Upper lobe of right lung (tissue), 1 donor: Measurements from ENCODE around the gene DACH1. TPM values are rescaled to one million over a fixed set of nuclear protein-coding genes. Genes with fewer than 3 reads are reported as not detected.

Experiments used
- ATAC-seq: fragments of 200-7000 bp; cut with Tn5 transposase; one replicate; pipeline ENCODE4 v1.9.1; 2020; ENCODE audit warnings: mild to moderate bottlenecking, moderate library complexity
- DNase-seq: peaks from one replicate; pipeline ENCODE4 v3.0.0-alpha.2; 2020
- H3K27ac ChIP-seq: fragments of 200-600 bp; one replicate; pipeline ENCODE4 v1.8.0; 2022
- H3K27me3 ChIP-seq: fragments of 200-600 bp; one replicate; pipeline ENCODE4 v1.8.0; 2022; ENCODE audit warnings: mild to moderate bottlenecking
- H3K36me3 ChIP-seq: fragments of 200-600 bp; one replicate; pipeline ENCODE4 v1.8.0; 2022
- H3K4me1 ChIP-seq: fragments of 200-600 bp; one replicate; pipeline ENCODE4 v1.8.0; 2022
- H3K4me3 ChIP-seq: fragments of 200-600 bp; one replicate; pipeline ENCODE4 v1.8.0; 2022; ENCODE audit warnings: mild to moderate bottlenecking
- H3K9me3 ChIP-seq: fragments of 200-600 bp; one replicate; pipeline ENCODE4 v1.8.0; 2022
- intact Hi-C: fragments of 100-400 bp; cut with DNase I; formaldehyde crosslinking; loops from one replicate; pipeline ENCODE4 v1.11.0; 2022
- total RNA-seq: library from RNA; stranded (reverse); fragmentation: NEBNext Ultra II Directional; extraction: Animal tissue kit (Norgen Biotek cat#: 25700); gene quantifications from one replicate; pipeline ENCODE4 v1.2.1, GENCODE V29; 2021
- TF ChIP-seq, protein P1 (sequence below): fragments of 200-600 bp; IDR thresholded peaks from one replicate; pipeline ENCODE4 v1.8.0; 2022; ENCODE audit warnings: antibody characterized with exemption
- donor health status: DM: no; HTN: yes; CAD: no; lungs with severe emphysema.

The DACH1 gene
- total RNA-seq, 1 donor from 2014 or later = 11.5 TPM

DNA sequence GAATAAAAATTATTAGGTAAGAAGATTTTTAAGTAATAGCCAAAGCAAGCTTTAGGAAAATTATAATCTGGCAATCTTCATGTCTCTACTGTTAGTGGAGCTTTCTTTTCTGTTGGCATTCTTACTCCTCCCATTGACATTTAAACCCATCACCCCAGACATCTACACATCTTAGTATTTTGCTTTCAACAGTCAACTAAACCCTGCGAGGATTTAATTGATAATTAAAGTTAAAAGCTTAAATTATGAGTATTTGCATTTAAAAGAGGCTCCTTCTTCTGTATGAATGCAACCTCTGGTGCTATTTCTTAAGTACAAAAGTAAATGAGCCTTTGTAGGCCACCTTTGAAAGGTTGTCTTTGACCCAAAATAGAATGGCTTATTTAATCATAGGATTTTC, 148.1 kb downstream of the DACH1 start:
- intact Hi-C loops = no loop called here
- Histone ChIP-seq H3K4me3 (no peak overlapping the region), H3K4me1 (no peaks in the 10 kb centered on the region), H3K27me3 (no peaks in the 10 kb centered on the region), H3K36me3 (no peaks in the 10 kb centered on the region), H3K27ac (no peak overlapping the region), H3K9me3 (no peaks in the 10 kb centered on the region)
- ATAC-seq (no peak), DNase-seq (no peak)
- TF ChIP-seq, protein P1, sequence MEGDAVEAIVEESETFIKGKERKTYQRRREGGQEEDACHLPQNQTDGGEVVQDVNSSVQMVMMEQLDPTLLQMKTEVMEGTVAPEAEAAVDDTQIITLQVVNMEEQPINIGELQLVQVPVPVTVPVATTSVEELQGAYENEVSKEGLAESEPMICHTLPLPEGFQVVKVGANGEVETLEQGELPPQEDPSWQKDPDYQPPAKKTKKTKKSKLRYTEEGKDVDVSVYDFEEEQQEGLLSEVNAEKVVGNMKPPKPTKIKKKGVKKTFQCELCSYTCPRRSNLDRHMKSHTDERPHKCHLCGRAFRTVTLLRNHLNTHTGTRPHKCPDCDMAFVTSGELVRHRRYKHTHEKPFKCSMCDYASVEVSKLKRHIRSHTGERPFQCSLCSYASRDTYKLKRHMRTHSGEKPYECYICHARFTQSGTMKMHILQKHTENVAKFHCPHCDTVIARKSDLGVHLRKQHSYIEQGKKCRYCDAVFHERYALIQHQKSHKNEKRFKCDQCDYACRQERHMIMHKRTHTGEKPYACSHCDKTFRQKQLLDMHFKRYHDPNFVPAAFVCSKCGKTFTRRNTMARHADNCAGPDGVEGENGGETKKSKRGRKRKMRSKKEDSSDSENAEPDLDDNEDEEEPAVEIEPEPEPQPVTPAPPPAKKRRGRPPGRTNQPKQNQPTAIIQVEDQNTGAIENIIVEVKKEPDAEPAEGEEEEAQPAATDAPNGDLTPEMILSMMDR = no peak

DNA sequence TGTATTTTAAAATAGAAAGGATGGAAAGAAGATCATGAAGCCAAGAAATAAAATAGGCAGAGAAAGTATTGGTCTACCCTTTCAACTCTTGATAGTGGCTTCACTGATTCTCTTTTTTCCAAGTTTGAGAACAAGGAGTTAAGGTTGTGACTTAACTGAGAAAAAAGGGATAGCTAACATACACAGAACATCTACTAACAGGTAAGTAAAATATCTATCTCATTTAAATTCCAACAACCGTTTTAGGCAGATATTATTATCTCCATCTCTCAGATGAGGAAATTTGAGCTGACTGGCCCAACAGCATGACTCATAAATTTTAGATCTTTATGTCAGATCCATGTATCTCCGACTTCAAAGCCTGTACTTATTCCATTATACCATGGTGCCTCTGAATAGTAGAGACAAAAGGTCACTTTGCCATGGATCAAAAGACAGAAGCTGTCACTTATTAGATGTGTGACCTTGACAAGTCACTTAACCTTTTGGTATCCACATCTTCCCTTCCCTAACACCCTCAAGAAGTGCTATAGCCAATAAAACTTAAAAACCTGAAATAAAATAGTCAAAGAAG, 152.1 kb downstream of the DACH1 start:
- H3K9me3 ChIP-seq = no peaks in the 10 kb centered on the region
- no peak for ATAC-seq

DNA sequence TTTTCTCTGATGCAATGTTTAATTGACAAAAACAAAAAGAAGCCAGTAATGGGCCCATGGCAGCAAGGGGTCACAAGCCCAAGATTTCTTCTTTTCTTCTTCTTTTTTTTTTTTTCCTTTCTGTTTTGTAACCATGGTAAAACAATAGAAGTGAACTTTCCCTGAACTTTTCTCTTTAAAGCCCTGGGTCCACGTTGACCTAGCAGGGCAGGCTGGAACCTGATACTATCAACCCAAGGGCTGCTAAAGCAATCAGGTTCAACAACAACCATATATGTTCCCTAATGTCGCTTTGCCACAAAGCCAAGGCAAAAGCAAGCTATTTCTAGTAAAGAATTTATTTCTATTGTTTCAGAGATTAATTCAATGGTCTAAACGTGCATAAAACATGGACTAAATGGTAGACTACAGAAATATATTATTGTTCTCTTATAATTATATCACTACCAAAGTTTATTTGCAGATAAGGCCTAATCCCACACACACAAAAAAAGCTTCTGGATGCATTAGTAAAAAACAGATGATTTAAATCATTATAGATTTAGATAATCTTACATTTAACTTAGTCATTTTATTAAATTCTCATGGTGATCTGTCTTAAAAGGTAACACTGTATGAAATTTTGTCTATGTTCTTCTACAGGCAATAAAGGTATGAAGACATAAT, 153.9 kb downstream of the DACH1 start:
- DNase-seq (no peak), ATAC-seq (no peak)
- no peak overlapping the region for H3K4me3 ChIP-seq
- H3K4me1 ChIP-seq = peaks cover 4% of the 10 kb centered on the region
- H3K9me3 ChIP-seq = no peaks in the 10 kb centered on the region
- intact Hi-C loops = no loop called here
- H3K27ac ChIP-seq = no peak overlapping the region
- TF ChIP-seq, protein P1 = no peak
- no peaks in the 10 kb centered on the region for H3K36me3 ChIP-seq
- H3K27me3 ChIP-seq = no peaks in the 10 kb centered on the region

More for the DNA sequence above, 152.1 kb downstream of the DACH1 start:
- no peak for DNase-seq
- Histone ChIP-seq H3K27ac (no peak overlapping the region), H3K4me3 (no peak overlapping the region), H3K4me1 (peaks cover 4% of the 10 kb centered on the region), H3K27me3 (no peaks in the 10 kb centered on the region), H3K36me3 (no peaks in the 10 kb centered on the region)
- TF ChIP-seq, protein P1 = no peak
- intact Hi-C loops = no loop called here

DNA sequence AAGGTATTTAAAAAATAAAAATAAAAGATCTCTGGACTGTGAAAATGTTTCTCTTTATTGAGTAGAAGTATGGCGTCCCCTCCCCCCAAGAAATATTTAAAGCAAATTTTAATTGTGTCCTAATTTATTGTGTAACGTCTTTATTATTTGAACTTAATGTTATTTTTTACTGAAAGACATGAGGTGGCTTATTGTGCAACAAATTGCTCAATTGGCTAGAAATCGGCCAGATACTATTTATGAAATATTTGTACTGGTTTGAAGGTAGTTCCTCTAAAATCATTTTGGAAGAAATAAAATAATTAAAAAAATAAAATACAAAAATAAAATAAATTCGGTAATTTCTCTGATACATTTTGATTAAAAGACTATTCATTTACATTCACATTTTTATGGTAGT, 162.3 kb downstream of the DACH1 start:
- Histone ChIP-seq H3K27me3 (no peaks in the 10 kb centered on the region), H3K4me1 (no peaks in the 10 kb centered on the region), H3K9me3 (no peaks in the 10 kb centered on the region), H3K4me3 (no peak overlapping the region), H3K36me3 (no peaks in the 10 kb centered on the region), H3K27ac (no peak overlapping the region)
- no peak for DNase-seq
- TF ChIP-seq, protein P1 = no peak
- intact Hi-C loops = no loop called here
- no peak for ATAC-seq

GRCh38 chr13:71703138-71703537, 163.9 kb downstream of the DACH1 start:
- TF ChIP-seq, protein P1 = no peak
- no peak overlapping the region for H3K4me3 ChIP-seq
- H3K36me3 ChIP-seq = no peaks in the 10 kb centered on the region
- intact Hi-C loops = no loop called here
- ATAC-seq = no peak
- no peak overlapping the region for H3K27ac ChIP-seq
- DNase-seq = no peak
- H3K27me3 ChIP-seq = no peaks in the 10 kb centered on the region
- H3K4me1 ChIP-seq = no peaks in the 10 kb centered on the region
- H3K9me3 ChIP-seq = no peaks in the 10 kb centered on the region
